22Rv1 (cell line): ENCODE measurements around the gene IRF7.
A peak's percentile ranks its signal among the peaks of the same experiment; 100 is the strongest.
"Not testable (repeated sequence)": the region's sequence is repeated elsewhere in the genome, so short reads cannot be mapped to it uniquely, and the experiment has no call there.

ENCODE experiments used
- H3K27ac ChIP-seq: fragments of 450-650 bp; 2 replicates; pipeline ENCODE4 v1.5.1; 2017
- ZFX ChIP-seq: fragments of 450-650 bp; IDR thresholded peaks from 2 replicates; pipeline ENCODE4 v1.6.1; 2017; ENCODE audit warnings: antibody characterized with exemption, borderline replicate concordance
- TF ChIP-seq, protein P1 (sequence below): fragments of 450-650 bp; IDR thresholded peaks from 2 replicates; pipeline ENCODE4 v1.5.1; 2017; ENCODE audit warnings: mild to moderate bottlenecking

Gene IRF7

DNA sequence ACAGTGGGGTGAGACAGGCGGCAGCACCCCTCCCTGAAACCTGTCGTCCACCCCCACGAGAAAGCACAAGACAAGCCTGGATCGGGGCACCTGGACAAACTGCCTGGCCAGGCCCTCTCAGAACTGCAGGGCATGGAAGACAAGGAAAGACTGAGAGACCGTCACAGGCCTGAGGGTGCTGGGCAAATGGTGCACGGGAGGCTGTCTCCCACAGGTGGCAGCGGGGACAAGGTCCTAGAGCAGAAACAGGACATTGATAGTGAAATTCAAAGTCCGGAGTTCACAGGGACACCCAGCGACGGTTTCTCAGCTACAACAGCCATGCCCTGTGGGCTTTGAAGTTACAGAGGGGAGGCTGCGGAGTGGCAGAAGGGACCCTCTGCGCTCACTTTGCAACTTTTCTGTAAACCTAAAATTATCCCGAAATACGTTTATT is 42.0 kb upstream of the IRF7 start:
- no peak overlapping the region for H3K27ac ChIP-seq
- no peak for TF ChIP-seq ZFX
- TF ChIP-seq, protein P1, sequence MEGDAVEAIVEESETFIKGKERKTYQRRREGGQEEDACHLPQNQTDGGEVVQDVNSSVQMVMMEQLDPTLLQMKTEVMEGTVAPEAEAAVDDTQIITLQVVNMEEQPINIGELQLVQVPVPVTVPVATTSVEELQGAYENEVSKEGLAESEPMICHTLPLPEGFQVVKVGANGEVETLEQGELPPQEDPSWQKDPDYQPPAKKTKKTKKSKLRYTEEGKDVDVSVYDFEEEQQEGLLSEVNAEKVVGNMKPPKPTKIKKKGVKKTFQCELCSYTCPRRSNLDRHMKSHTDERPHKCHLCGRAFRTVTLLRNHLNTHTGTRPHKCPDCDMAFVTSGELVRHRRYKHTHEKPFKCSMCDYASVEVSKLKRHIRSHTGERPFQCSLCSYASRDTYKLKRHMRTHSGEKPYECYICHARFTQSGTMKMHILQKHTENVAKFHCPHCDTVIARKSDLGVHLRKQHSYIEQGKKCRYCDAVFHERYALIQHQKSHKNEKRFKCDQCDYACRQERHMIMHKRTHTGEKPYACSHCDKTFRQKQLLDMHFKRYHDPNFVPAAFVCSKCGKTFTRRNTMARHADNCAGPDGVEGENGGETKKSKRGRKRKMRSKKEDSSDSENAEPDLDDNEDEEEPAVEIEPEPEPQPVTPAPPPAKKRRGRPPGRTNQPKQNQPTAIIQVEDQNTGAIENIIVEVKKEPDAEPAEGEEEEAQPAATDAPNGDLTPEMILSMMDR, result no peak

DNA sequence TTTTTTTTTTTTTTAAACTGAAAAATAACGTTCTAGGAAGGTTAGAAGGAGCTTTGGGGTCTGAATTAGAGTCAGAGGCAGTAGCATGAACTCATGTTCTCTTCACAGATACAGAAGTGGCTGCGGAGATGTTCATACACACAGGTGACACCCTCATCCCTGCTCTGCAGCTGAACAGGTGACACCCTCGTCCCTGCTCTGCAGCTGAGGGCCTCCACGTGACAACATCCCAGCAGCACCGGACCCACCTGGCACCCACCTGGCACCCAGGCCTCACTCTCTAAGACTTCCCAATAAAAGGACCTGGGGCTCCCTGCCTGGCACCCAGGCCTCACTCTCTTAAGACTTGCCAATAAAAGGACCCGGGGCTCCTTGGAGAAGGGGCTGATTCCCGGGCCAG is 41.1 kb upstream of the IRF7 start:
- no peak overlapping the region for H3K27ac ChIP-seq
- no peak for TF ChIP-seq ZFX
- TF ChIP-seq, protein P1, result no peak

DNA sequence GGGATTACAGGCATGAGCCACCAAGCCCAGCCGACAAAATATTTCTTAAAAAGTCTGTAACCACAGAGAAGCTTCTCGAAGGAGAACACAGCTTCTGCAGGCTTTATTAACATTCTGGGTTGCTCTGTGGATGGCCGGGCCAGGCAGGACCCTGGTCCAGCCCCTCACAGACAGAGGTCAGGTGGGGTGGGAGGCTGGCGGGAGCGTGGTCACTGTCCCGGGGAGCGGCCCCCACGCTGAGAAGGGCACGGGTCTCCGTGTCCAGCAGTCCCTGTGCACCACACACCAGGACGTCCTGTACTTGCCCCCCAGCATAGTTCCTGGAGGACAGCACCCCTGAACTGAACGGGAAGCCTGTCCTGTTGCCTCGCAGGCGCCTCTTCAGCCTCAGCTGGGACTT is 40.7 kb upstream of the IRF7 start:
- no peak for TF ChIP-seq ZFX
- TF ChIP-seq, protein P1, result no peak
- H3K27ac ChIP-seq, result 0 out of 2 replicates have a peak overlapping the region, but pooled peaks have one; percentile 42

DNA sequence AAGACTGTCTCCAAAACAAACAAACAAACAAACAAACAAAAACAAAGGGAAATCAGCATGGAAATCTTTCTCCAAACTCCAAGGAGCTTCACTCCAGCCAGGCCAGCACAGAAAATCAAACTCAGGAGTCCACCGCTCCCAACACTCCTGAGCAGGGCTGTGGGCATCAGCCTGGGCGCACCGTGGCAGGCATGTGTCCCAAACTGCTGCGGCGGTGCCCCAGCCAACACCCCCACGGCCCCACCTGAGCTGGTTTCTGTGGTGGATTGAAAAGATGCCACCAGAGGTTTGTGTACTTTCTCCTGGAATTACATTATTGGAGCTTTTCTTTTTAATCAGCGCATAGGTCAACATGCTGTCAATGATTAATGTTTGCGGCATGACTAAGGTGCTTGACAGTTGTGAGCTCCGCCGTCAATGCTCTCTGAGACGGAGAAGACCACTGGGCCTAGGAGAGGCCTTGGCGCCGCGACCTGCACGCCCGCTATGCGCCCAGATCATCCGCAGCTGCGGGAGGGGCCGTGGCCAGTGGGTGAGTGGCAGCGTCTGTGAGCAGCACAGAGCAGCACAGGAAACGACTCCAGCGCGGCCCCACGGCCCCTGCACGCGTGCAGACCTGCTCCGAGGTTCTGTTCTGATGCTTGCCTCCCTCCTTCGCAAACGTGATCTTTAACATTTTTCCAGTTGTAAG is 39.4 kb upstream of the IRF7 start:
- TF ChIP-seq, protein P1, result no peak
- no peak for TF ChIP-seq ZFX
- H3K27ac ChIP-seq, result peak overlapping the region; percentile 42

DNA sequence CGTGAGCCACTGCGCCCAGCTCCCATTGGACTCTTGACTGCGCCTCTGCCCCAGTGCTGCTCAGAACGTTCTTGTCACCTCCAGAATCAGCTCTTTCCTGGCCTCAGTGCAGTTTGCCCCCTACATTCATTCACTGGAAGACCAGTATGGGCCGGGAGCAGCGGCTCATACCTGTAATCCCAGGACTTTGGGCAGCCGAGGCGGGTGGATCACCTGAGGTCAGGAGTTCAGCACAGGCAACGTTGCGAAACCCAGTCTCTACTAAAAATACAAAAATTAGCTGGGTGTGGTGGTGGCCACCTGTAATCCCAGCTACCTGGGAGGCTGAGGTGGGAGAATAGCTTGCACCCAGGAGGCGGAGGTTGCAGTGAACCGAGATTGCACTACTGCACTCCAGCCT is 38.7 kb upstream of the IRF7 start:
- not testable (repeated sequence) for H3K27ac ChIP-seq

DNA sequence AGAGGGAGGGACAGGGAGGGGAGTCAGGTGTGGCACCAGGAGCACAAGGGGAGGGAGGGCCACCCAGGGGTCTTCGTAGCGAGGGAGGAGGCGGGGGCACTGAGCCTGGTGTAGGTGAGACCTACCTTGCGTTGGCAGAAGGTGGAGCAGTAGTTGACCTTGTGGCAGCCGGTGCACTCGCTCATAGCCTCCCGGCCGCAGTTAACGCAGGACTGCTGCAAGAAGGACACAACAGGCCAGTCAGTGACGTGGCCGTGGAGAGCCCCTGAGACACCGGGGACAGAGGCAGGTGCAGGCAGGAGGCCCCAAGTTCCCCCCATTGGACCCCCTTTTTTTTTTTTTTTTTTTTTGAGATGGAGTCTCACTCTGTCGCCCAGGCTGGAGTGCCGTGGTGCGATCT is 38.1 kb upstream of the IRF7 start:
- no peak for TF ChIP-seq ZFX
- TF ChIP-seq, protein P1, result no peak
- no peak overlapping the region for H3K27ac ChIP-seq

DNA sequence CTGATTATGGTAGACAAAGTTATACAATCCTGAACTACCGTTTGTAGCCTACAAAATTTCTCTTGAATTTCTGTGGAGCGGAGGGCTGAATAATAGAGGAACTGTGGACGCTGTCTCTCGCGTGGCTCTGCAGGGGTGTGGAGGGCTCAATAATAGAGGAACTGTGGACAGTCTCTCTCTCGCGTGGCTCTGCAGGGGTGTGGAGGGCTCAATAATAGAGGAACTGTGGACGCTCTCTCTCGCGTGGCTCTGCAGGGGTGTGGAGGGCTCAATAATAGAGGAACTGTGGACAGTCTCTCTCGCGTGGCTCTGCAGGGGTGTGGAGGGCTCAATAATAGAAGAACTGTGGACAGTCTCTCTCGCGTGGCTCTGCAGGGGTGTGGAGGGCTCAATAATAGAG is 37.4 kb upstream of the IRF7 start:
- not testable (repeated sequence) for H3K27ac ChIP-seq

DNA sequence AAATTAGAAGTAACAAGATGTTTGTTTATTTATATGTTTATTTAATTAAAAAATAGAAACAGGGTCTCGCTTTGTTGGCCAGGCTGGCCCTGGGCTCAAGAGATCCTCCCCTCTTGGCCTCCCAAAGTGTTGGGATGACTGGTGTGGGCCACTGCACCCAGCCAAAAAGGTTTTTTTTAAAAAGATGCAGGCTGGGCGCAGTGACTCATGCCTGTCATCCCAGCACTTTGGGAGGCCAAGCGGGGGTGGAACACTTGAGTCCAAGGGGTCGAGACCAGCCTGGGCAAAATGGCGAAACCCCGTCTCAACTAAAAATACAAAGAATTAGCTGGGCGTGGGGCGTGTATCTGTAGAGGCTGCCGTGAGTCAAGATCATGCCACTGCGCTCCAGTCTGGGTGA is 34.7 kb upstream of the IRF7 start:
- no peak for TF ChIP-seq ZFX
- TF ChIP-seq, protein P1, result no peak
- H3K27ac ChIP-seq, result no peak overlapping the region

DNA sequence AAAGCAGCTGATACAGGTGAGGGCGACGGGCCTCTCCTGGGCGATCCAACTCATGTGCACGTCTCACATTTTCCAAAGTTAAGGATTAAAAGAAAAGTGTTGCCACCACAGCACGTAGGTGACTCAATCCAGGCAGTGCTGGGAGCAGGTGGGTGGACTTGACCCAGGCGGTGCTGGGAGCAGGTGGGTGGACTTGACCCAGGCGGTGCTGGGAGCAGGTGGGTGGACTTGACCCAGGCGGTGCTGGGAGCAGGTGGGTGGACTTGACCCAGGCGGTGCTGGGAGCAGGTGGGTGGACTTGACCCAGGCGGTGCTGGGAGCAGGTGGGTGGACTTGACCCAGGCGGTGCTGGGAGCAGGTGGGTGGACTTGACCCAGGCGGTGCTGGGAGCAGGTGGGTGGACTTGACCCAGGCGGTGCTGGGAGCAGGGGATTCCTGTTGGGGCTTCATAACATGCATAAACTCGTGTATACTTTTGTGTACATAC is 32.0 kb upstream of the IRF7 start:
- not testable (repeated sequence) for H3K27ac ChIP-seq
